GM18907 (cell line): ENCODE data around the gene CINP.
A peak's percentile ranks its signal among the peaks of the same experiment; 100 is the strongest.

Experiments used
- ATAC-seq: cut with Tn5 transposase; IDR thresholded peaks from one replicate; pipeline ENCODE4 v1.9.1; 2021; ENCODE audit warnings: mild to moderate bottlenecking, moderate library complexity; ENCODE audit not compliant: unreplicated experiment

CINP gene

GRCh38 chr14:102362545-102363181 lies at the start of gene CINP, which contains the start of gene TECPR2:
CINP (minus strand) TSS chr14:102362890; CDS start chr14:102362851, 39 bp downstream.
TECPR2 (plus strand) TSS chr14:102362941; CDS start chr14:102376722, 13,781 bp downstream.
- ATAC-seq = peak; percentile 85

- no peak for ATAC-seq
Observed at GRCh38 chr14:102408724-102409123, 46.0 kb upstream of the CINP start.

- ATAC-seq = no peak
Observed at GRCh38 chr14:102407258-102407657, 44.6 kb upstream of the CINP start.

- ATAC-seq = no peak
Observed at GRCh38 chr14:102403028-102403427, 40.3 kb upstream of the CINP start.

- no peak for ATAC-seq
Observed at GRCh38 chr14:102396521-102396920, 33.8 kb upstream of the CINP start.

GRCh38 chr14:102394717-102395375 lies 32.2 kb upstream of the CINP start:
- ATAC-seq = no peak

GRCh38 chr14:102392506-102392905 lies 29.8 kb upstream of the CINP start:
- no peak for ATAC-seq

- ATAC-seq = no peak
Observed at GRCh38 chr14:102390064-102390855, 27.6 kb upstream of the CINP start.

GRCh38 chr14:102389246-102389645 lies 26.6 kb upstream of the CINP start:
- no peak for ATAC-seq

- ATAC-seq = no peak
Observed at GRCh38 chr14:102387086-102387485, 24.4 kb upstream of the CINP start.

GRCh38 chr14:102378830-102379229 lies 16.1 kb upstream of the CINP start:
- ATAC-seq = no peak

- no peak for ATAC-seq
Observed at GRCh38 chr14:102377696-102378095, 15.0 kb upstream of the CINP start.

- ATAC-seq = no peak
Observed at GRCh38 chr14:102375119-102375518, 12.4 kb upstream of the CINP start.

- no peak for ATAC-seq
Observed at GRCh38 chr14:102374264-102374663, 11.6 kb upstream of the CINP start.

GRCh38 chr14:102373110-102373509 lies 10.4 kb upstream of the CINP start:
- no peak for ATAC-seq

- no peak for ATAC-seq
Observed at GRCh38 chr14:102371361-102371760, 8.7 kb upstream of the CINP start.

- ATAC-seq = no peak
Observed at GRCh38 chr14:102370305-102370809, 7.7 kb upstream of the CINP start.

- ATAC-seq = peak; percentile 16
Observed at GRCh38 chr14:102363182-102363943, 673 bp upstream of the CINP start.

GRCh38 chr14:102362084-102362483 lies 606 bp downstream of the CINP start:
- ATAC-seq = peak; percentile 47

GRCh38 chr14:102360388-102360787 lies 2.3 kb downstream of the CINP start:
- ATAC-seq = no peak

GRCh38 chr14:102359341-102359740 lies 3.3 kb downstream of the CINP start:
- no peak for ATAC-seq
